H9 (cell line): ENCODE data around the gene JUP. TPM values are rescaled to one million over a fixed set of nuclear protein-coding genes. Genes with fewer than 3 reads are reported as not detected.

Experiments used
- DNase-seq: peaks from one replicate; pipeline ENCODE4 v3.0.0-alpha.2; 2017
- H2AFZ ChIP-seq: one replicate; pipeline ENCODE4 v1.6.1; 2013; ENCODE audit warnings: mild to moderate bottlenecking, low read length, control low read depth, moderate library complexity
- H2AK5ac ChIP-seq: 2 replicates; pipeline ENCODE4 v1.6.1; 2013; ENCODE audit warnings: low read length, control low read depth, mixed read lengths; ENCODE audit not compliant: insufficient read length
- H2BK120ac ChIP-seq: one replicate; pipeline ENCODE4 v1.6.1; 2013; ENCODE audit warnings: low read depth, mild to moderate bottlenecking, low read length, control low read depth, inconsistent platforms; ENCODE audit not compliant: poor library complexity, severe bottlenecking
- H2BK12ac ChIP-seq: 2 replicates; pipeline ENCODE4 v1.6.1; 2013; ENCODE audit warnings: low read length, control low read depth, mixed read lengths, low read depth; ENCODE audit not compliant: insufficient read length
- H2BK15ac ChIP-seq: 2 replicates; pipeline ENCODE4 v1.6.1; 2013; ENCODE audit warnings: low read depth, low read length, control low read depth
- H2BK20ac ChIP-seq: one replicate; pipeline ENCODE4 v1.6.1; 2013; ENCODE audit warnings: low read depth, mild to moderate bottlenecking, low read length, control low read depth, inconsistent platforms; ENCODE audit not compliant: poor library complexity, severe bottlenecking
- H2BK5ac ChIP-seq: 2 replicates; pipeline ENCODE4 v1.6.1; 2013; ENCODE audit warnings: low read length, control low read depth, mixed read lengths; ENCODE audit not compliant: insufficient read length
- H3K14ac ChIP-seq: 2 replicates; pipeline ENCODE4 v1.6.1; 2013; ENCODE audit warnings: low read length, control low read depth; ENCODE audit not compliant: insufficient read depth
- H3K18ac ChIP-seq: 2 replicates; pipeline ENCODE4 v1.6.1; 2013; ENCODE audit warnings: low read depth, mild to moderate bottlenecking, mixed read lengths, low read length, control low read depth; ENCODE audit not compliant: insufficient read length
- H3K23ac ChIP-seq: 2 replicates; pipeline ENCODE4 v1.6.1; 2013; ENCODE audit warnings: low read length, control low read depth, mixed read lengths, low read depth; ENCODE audit not compliant: insufficient read length
- H3K23me2 ChIP-seq: 2 replicates; pipeline ENCODE4 v1.6.1; 2013; ENCODE audit warnings: low read depth, mild to moderate bottlenecking, mixed read lengths, low read length, control low read depth; ENCODE audit not compliant: insufficient read length, poor library complexity, severe bottlenecking
- H3K27ac ChIP-seq: 2 replicates; pipeline ENCODE4 v1.5.1; 2013; ENCODE audit warnings: low read length, control low read depth, mixed read lengths, low read depth; ENCODE audit not compliant: insufficient read length
- H3K27me3 ChIP-seq: 2 replicates; pipeline ENCODE4 v1.6.1; 2013; ENCODE audit warnings: low read length, control low read depth, inconsistent platforms; ENCODE audit not compliant: insufficient read depth
- H3K4ac ChIP-seq: 2 replicates; pipeline ENCODE4 v1.6.1; 2013; ENCODE audit warnings: low read depth, mild to moderate bottlenecking, control low read depth, inconsistent platforms, low read length, moderate library complexity
- H3K4me1 ChIP-seq: 2 replicates; pipeline ENCODE4 v1.6.1; 2013; ENCODE audit warnings: low read length, control low read depth, inconsistent platforms; ENCODE audit not compliant: insufficient read depth
- H3K4me2 ChIP-seq: 2 replicates; pipeline ENCODE4 v1.6.1; 2013; ENCODE audit warnings: low read length, control low read depth, mixed read lengths; ENCODE audit not compliant: insufficient read length, insufficient read depth
- H3K56ac ChIP-seq: 2 replicates; pipeline ENCODE4 v1.6.1; 2013; ENCODE audit warnings: low read depth, mild to moderate bottlenecking, mixed read lengths, low read length, control low read depth; ENCODE audit not compliant: insufficient read length
- H3K79me1 ChIP-seq: 2 replicates; pipeline ENCODE4 v1.6.1; 2013; ENCODE audit warnings: low read depth, mild to moderate bottlenecking, moderate library complexity, low read length, control low read depth, inconsistent platforms; ENCODE audit not compliant: insufficient read depth, poor library complexity, severe bottlenecking
- H3K79me2 ChIP-seq: 2 replicates; pipeline ENCODE4 v1.6.1; 2013; ENCODE audit warnings: low read length, control low read depth, inconsistent platforms; ENCODE audit not compliant: insufficient read depth
- H3K9ac ChIP-seq: 2 replicates; pipeline ENCODE4 v1.6.1; 2013; ENCODE audit warnings: low read length, control low read depth, mixed read lengths; ENCODE audit not compliant: insufficient read length; ENCODE audit errors: extremely low read depth
- H3K9me3 ChIP-seq: one replicate; pipeline ENCODE4 v1.6.1; 2013; ENCODE audit warnings: low read depth, low read length, inconsistent platforms; ENCODE audit not compliant: control insufficient read depth
- H3T11ph ChIP-seq: one replicate; pipeline ENCODE4 v1.6.1; 2013; ENCODE audit warnings: mild to moderate bottlenecking, low read length, control low read depth, inconsistent platforms
- H4K20me1 ChIP-seq: one replicate; pipeline ENCODE4 v1.6.1; 2013; ENCODE audit not compliant: control insufficient read depth, insufficient read length, insufficient read depth
- H4K5ac ChIP-seq: 2 replicates; pipeline ENCODE4 v1.6.1; 2013; ENCODE audit warnings: low read depth, mild to moderate bottlenecking, mixed read lengths, low read length, control low read depth; ENCODE audit not compliant: insufficient read length
- H4K8ac ChIP-seq: replicated peaks from 2 replicates; pipeline ENCODE4 v1.6.1; 2013; ENCODE audit warnings: low read length, control low read depth, mixed read lengths, low read depth; ENCODE audit not compliant: insufficient read length
- H4K91ac ChIP-seq: 2 replicates; pipeline ENCODE4 v1.6.1; 2013; ENCODE audit warnings: low read depth, mild to moderate bottlenecking, moderate library complexity, mixed read lengths, low read length, control low read depth; ENCODE audit not compliant: insufficient read length
- H3K27ac Mint-ChIP-seq, 3 experiments: 2 replicates in 2 of 3; 3 replicates in 1 of 3; pipeline ENCODE4 v1.8.0; 2020 to 2021; ENCODE audit warnings: mixed read lengths in 3 of 3, mild to moderate bottlenecking in 1 of 3, moderate library complexity in 1 of 3
- H3K27me3 Mint-ChIP-seq: 2 replicates; pipeline ENCODE4 v1.8.0; 2021; ENCODE audit warnings: low read depth, mild to moderate bottlenecking, moderate library complexity, mixed read lengths
- H3K36me3 Mint-ChIP-seq, 3 experiments: 2 replicates in 2 of 3; 3 replicates in 1 of 3; pipeline ENCODE4 v1.8.0; 2020 to 2021; ENCODE audit warnings: low read depth in 3 of 3, mixed read lengths in 3 of 3; ENCODE audit not compliant: insufficient read depth in 1 of 3
- H3K4me1 Mint-ChIP-seq, 2 experiments: 2 replicates each; pipeline ENCODE4 v1.8.0; 2020; ENCODE audit warnings: mixed read lengths in 2 of 2
- H3K4me3 Mint-ChIP-seq, 2 experiments: 2 replicates in 1 of 2; 3 replicates in 1 of 2; pipeline ENCODE4 v1.8.0; 2020 to 2021; ENCODE audit warnings: mild to moderate bottlenecking in 2 of 2, mixed read lengths in 2 of 2, moderate library complexity in 1 of 2
- H3K9me3 Mint-ChIP-seq, 2 experiments: 2 replicates in 1 of 2; 3 replicates in 1 of 2; pipeline ENCODE4 v1.8.0; 2020; ENCODE audit warnings: mild to moderate bottlenecking in 2 of 2, mixed read lengths in 2 of 2, moderate library complexity in 1 of 2
- CTCF ChIP-seq: fragments of 200-600 bp; sonication (generic); conservative IDR thresholded peaks from 3 replicates; pipeline ENCODE4 v1.8.0; 2021; ENCODE audit warnings: antibody characterized with exemption, mild to moderate bottlenecking
- WGBS: extraction: QIAGEN DNeasy Blood & Tissue Kit; methylation state at CpG from one replicate; pipeline ENCODE4 v1.1.7; 2013; ENCODE audit warnings: missing lambda C conversion rate, low lambda C conversion rate, mixed read lengths; ENCODE audit not compliant: insufficient read length; ENCODE audit errors: extremely low coverage; 5-methylcytosine and 5-hydroxymethylcytosine counted together
- total RNA-seq: library from RNA; stranded (reverse); gene quantifications from 2 replicates; pipeline ENCODE4 v1.2.1, GENCODE V29; 2021

JUP gene
- total RNA-seq, 1 experiment from 2014 or later = 90.1 TPM

GRCh38 chr17:41769346-41769862 is 17.1 kb downstream of the JUP start:
- DNase-seq = no peak

More at GRCh38 chr17:41769346-41769862, 17.1 kb downstream of the JUP start:
- Histone ChIP-seq H3K9me3 (no peaks in the 10 kb centered on the region), H3K14ac (no peak overlapping the region), H3K4me1 (peaks cover 7% of the 10 kb centered on the region; the same call in 1 of the 2 replicates), H3K23me2 (no peaks in the 10 kb centered on the region), H4K91ac (no peak overlapping the region), H4K5ac (no peak overlapping the region), H3K79me1 (no peaks in the 10 kb centered on the region), H3K4me2 (no peak overlapping the region), H2AK5ac (no peak overlapping the region), H3K27ac (no peak overlapping the region), H4K20me1 (no peaks in the 10 kb centered on the region), H2BK20ac (no peak overlapping the region), H3T11ph (no peak overlapping the region), H3K27me3 (no peaks in the 10 kb centered on the region), H3K56ac (no peak overlapping the region), H3K23ac (no peak overlapping the region), H2BK5ac (no peak overlapping the region), H2AFZ (no peak overlapping the region), H3K4ac (no peak overlapping the region), H3K18ac (no peak overlapping the region), H2BK12ac (no peak overlapping the region), H2BK120ac (no peak overlapping the region), H2BK15ac (no peak overlapping the region), H4K8ac (no peak overlapping the region), H3K9ac (no peak overlapping the region), H3K79me2 (no peaks in the 10 kb centered on the region; the same call in 1 of the 2 replicates)
- H3K9me3 Mint-ChIP-seq = no peaks in the 10 kb centered on the region
- no peaks in the 10 kb centered on the region for H3K27me3 Mint-ChIP-seq
- H3K27ac Mint-ChIP-seq = no peak overlapping the region; a peak in 1 of 7 replicates
- H3K4me3 Mint-ChIP-seq = no peak overlapping the region
- no CpG with 5 or more reads among the region's 16 CpGs for WGBS
- H3K36me3 Mint-ChIP-seq = peaks cover 30 to 64% (median 64%) of the 10 kb centered on the region in 3 experiments
- TF ChIP-seq CTCF = no peak
- H3K4me1 Mint-ChIP-seq = peaks cover 25 to 29% of the 10 kb centered on the region in 2 experiments
